ENCODE results near the gene PARK7. TPM values are rescaled to one million over a fixed set of nuclear protein-coding genes. Genes with fewer than 3 reads are reported as not detected.

PARK7 gene
- total and polyA plus RNA-seq, 2 experiments from 2014 or later, result 178 to 679 TPM

DNA sequence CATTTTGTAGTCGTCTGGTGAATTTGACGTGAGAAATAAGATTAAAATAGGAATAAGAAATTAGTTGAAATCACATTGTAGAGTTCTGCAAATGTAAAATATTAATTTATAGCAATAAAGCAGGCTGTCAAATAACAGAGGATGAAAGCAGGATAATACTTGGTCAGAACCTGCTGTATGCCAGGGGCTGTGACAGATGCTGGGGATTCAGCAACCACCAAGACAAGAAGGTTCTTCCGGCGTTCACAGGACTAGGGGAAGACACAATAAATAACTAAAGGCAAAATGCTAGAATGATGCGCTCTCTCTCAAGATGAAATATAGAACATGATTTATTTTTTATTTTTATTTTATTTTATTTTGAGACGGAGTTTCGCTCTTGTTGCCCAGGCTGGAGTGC lies 6.8 kb upstream of the PARK7 start (continued):
- TF ChIP-seq, protein P1, sequence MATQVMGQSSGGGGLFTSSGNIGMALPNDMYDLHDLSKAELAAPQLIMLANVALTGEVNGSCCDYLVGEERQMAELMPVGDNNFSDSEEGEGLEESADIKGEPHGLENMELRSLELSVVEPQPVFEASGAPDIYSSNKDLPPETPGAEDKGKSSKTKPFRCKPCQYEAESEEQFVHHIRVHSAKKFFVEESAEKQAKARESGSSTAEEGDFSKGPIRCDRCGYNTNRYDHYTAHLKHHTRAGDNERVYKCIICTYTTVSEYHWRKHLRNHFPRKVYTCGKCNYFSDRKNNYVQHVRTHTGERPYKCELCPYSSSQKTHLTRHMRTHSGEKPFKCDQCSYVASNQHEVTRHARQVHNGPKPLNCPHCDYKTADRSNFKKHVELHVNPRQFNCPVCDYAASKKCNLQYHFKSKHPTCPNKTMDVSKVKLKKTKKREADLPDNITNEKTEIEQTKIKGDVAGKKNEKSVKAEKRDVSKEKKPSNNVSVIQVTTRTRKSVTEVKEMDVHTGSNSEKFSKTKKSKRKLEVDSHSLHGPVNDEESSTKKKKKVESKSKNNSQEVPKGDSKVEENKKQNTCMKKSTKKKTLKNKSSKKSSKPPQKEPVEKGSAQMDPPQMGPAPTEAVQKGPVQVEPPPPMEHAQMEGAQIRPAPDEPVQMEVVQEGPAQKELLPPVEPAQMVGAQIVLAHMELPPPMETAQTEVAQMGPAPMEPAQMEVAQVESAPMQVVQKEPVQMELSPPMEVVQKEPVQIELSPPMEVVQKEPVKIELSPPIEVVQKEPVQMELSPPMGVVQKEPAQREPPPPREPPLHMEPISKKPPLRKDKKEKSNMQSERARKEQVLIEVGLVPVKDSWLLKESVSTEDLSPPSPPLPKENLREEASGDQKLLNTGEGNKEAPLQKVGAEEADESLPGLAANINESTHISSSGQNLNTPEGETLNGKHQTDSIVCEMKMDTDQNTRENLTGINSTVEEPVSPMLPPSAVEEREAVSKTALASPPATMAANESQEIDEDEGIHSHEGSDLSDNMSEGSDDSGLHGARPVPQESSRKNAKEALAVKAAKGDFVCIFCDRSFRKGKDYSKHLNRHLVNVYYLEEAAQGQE (IDR thresholded peaks at IDR 0.05; ENCODE audit: unreplicated experiment), result no peak
- TF ChIP-seq POLR2AphosphoS5 (IDR thresholded peaks at IDR 0.05; ENCODE audit: low read depth), result no peak

DNA sequence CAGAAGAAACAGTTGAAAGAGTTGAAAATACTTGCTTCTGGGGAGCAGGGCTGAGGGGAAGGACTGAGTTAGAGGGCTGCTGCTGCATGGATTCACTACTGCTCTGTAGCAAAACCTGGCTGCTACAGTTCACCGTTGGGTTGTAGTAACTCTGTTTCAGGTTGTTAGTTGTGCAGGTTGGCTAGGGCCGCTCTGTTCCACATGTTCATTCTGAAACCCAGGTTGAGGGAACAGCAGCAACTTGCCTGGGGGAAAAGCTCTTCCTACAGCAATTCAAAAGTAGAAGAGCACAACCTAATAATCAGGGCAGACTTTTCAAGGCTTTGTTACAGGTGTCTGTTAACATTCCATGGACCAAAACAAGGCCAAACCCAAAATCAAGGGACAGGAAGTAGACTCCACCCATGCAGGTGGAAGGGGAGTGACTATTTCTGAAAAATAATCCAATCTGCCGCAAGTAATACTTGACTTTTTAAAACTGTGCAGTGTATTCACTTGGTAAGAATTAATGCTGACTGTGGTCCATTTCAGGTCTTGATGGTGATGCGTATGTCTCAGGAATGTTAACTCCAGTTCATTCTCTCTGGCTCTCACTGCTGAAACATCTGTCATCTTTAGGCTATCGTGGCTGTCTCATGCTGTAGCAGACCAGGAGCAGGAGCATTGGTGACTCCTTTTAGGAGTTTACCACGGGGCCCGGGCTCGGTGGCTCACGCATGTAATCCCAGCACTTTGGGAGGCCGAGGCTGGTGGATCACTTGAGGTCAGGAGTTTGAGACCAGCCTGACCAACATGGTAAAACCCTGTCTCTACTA lies 5.1 kb upstream of the PARK7 start:
- H3K79me2 ChIP-seq (replicated peaks; ENCODE audit: insufficient read depth), result no peaks in the 10 kb centered on the region
- Mint-ChIP-seq H3K27ac (no peak overlapping the region), H3K4me1 (0 out of 3 replicates have a peak, but pooled peaks cover 4% of the 10 kb centered on the region), H3K27me3 (ENCODE audit: insufficient read depth, low read depth, poor library complexity) (peaks cover 13% of the 10 kb centered on the region), H3K36me3 (ENCODE audit: low read depth) (peaks cover 6% of the 10 kb centered on the region), H3K9me3 (peaks cover 14% of the 10 kb centered on the region; the same call in 2 of the 3 replicates), H3K4me3 (no peak overlapping the region)
- peaks cover 8% of the 10 kb centered on the region; the same call in 1 of the 2 replicates for H3K4me1 ChIP-seq (ENCODE audit: insufficient read depth)
- H3K27ac ChIP-seq (ENCODE audit: low read depth), result no peak overlapping the region
- DNase-seq (ENCODE audit: low spot score) (no peak), ATAC-seq (no peak)
- H3F3A ChIP-seq (replicated peaks; ENCODE audit: low read depth), result peaks cover 3% of the 10 kb centered on the region; the same call in 1 of the 2 replicates
- H3K27me3 ChIP-seq (ENCODE audit: insufficient read depth), result no peaks in the 10 kb centered on the region
- peak overlapping the region; percentile 16; the same call in 1 of the 2 replicates for H2AFZ ChIP-seq
- H3K4me3 ChIP-seq, result no peak overlapping the region
- H4K20me1 ChIP-seq (replicated peaks; ENCODE audit: insufficient read depth), result no peaks in the 10 kb centered on the region
- H3K9me2 ChIP-seq (ENCODE audit: insufficient read depth), result no peaks in the 10 kb centered on the region
- H3K36me3 ChIP-seq (ENCODE audit: insufficient read depth), result no peaks in the 10 kb centered on the region
- H3K4me2 ChIP-seq, result no peak overlapping the region
- TF ChIP-seq EZH2 (IDR thresholded peaks at IDR 0.05; ENCODE audit: low read depth, unreplicated experiment), result no peak
- TF ChIP-seq, protein P2, sequence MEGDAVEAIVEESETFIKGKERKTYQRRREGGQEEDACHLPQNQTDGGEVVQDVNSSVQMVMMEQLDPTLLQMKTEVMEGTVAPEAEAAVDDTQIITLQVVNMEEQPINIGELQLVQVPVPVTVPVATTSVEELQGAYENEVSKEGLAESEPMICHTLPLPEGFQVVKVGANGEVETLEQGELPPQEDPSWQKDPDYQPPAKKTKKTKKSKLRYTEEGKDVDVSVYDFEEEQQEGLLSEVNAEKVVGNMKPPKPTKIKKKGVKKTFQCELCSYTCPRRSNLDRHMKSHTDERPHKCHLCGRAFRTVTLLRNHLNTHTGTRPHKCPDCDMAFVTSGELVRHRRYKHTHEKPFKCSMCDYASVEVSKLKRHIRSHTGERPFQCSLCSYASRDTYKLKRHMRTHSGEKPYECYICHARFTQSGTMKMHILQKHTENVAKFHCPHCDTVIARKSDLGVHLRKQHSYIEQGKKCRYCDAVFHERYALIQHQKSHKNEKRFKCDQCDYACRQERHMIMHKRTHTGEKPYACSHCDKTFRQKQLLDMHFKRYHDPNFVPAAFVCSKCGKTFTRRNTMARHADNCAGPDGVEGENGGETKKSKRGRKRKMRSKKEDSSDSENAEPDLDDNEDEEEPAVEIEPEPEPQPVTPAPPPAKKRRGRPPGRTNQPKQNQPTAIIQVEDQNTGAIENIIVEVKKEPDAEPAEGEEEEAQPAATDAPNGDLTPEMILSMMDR (conservative IDR thresholded peaks at IDR 0.05; ENCODE audit: low read depth in 2 of 2), result no peak
- no peak for TF ChIP-seq NANOG (IDR thresholded peaks at IDR 0.05; ENCODE audit: borderline replicate concordance)
- no peak for TF ChIP-seq ZNF331 (CRISPR knock-in tag; IDR thresholded peaks at IDR 0.05; ENCODE audit: low read depth)
- no peak for TF ChIP-seq ZNF114 (CRISPR knock-in tag; IDR thresholded peaks at IDR 0.05)
- TF ChIP-seq STAT1 (IDR thresholded peaks at IDR 0.05; ENCODE audit: unreplicated experiment), result no peak
- TF ChIP-seq, protein P3, sequence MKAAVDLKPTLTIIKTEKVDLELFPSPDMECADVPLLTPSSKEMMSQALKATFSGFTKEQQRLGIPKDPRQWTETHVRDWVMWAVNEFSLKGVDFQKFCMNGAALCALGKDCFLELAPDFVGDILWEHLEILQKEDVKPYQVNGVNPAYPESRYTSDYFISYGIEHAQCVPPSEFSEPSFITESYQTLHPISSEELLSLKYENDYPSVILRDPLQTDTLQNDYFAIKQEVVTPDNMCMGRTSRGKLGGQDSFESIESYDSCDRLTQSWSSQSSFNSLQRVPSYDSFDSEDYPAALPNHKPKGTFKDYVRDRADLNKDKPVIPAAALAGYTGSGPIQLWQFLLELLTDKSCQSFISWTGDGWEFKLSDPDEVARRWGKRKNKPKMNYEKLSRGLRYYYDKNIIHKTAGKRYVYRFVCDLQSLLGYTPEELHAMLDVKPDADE (IDR thresholded peaks at IDR 0.05), result no peak
- TF ChIP-seq EZH2phosphoT487 (IDR thresholded peaks at IDR 0.05; ENCODE audit: unreplicated experiment), result no peak
- TF ChIP-seq, protein P4, sequence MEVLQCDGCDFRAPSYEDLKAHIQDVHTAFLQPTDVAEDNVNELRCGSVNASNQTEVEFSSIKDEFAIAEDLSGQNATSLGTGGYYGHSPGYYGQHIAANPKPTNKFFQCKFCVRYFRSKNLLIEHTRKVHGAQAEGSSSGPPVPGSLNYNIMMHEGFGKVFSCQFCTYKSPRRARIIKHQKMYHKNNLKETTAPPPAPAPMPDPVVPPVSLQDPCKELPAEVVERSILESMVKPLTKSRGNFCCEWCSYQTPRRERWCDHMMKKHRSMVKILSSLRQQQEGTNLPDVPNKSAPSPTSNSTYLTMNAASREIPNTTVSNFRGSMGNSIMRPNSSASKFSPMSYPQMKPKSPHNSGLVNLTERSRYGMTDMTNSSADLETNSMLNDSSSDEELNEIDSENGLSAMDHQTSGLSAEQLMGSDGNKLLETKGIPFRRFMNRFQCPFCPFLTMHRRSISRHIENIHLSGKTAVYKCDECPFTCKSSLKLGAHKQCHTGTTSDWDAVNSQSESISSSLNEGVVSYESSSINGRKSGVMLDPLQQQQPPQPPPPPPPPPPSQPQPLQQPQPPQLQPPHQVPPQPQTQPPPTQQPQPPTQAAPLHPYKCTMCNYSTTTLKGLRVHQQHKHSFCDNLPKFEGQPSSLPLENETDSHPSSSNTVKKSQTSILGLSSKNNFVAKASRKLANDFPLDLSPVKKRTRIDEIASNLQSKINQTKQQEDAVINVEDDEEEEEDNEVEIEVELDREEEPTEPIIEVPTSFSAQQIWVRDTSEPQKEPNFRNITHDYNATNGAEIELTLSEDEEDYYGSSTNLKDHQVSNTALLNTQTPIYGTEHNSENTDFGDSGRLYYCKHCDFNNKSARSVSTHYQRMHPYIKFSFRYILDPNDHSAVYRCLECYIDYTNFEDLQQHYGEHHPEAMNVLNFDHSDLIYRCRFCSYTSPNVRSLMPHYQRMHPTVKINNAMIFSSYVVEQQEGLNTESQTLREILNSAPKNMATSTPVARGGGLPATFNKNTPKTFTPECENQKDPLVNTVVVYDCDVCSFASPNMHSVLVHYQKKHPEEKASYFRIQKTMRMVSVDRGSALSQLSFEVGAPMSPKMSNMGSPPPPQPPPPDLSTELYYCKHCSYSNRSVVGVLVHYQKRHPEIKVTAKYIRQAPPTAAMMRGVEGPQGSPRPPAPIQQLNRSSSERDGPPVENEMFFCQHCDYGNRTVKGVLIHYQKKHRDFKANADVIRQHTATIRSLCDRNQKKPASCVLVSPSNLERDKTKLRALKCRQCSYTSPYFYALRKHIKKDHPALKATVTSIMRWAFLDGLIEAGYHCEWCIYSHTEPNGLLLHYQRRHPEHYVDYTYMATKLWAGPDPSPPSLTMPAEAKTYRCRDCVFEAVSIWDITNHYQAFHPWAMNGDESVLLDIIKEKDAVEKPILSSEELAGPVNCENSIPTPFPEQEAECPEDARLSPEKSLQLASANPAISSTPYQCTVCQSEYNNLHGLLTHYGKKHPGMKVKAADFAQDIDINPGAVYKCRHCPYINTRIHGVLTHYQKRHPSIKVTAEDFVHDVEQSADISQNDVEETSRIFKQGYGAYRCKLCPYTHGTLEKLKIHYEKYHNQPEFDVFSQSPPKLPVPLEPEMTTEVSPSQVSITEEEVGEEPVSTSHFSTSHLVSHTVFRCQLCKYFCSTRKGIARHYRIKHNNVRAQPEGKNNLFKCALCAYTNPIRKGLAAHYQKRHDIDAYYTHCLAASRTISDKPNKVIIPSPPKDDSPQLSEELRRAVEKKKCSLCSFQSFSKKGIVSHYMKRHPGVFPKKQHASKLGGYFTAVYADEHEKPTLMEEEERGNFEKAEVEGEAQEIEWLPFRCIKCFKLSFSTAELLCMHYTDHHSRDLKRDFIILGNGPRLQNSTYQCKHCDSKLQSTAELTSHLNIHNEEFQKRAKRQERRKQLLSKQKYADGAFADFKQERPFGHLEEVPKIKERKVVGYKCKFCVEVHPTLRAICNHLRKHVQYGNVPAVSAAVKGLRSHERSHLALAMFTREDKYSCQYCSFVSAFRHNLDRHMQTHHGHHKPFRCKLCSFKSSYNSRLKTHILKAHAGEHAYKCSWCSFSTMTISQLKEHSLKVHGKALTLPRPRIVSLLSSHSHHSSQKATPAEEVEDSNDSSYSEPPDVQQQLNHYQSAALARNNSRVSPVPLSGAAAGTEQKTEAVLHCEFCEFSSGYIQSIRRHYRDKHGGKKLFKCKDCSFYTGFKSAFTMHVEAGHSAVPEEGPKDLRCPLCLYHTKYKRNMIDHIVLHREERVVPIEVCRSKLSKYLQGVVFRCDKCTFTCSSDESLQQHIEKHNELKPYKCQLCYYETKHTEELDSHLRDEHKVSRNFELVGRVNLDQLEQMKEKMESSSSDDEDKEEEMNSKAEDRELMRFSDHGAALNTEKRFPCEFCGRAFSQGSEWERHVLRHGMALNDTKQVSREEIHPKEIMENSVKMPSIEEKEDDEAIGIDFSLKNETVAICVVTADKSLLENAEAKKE (CRISPR knock-in tag; IDR thresholded peaks at IDR 0.05), result no peak
- no peak for TF ChIP-seq POLR2AphosphoS5 (IDR thresholded peaks at IDR 0.05; ENCODE audit: low read depth)
- TF ChIP-seq JUNB (IDR thresholded peaks at IDR 0.05; ENCODE audit: unreplicated experiment), result no peak

Data from GM23338 (cell line).